ENCODE measurements around the gene FOXF1. TPM values are rescaled to one million over a fixed set of nuclear protein-coding genes. Genes with fewer than 3 reads are reported as not detected.

The FOXF1 gene
- total RNA-seq, 1 experiment from 2014 or later: 0.10 TPM

GRCh38 chr16:86507173-86508027 lies 2.9 kb upstream of the FOXF1 start:
- CTCF ChIA-PET: no interaction called here
- no peak for TF ChIP-seq POLR2AphosphoS5 (IDR thresholded peaks at IDR 0.05; ENCODE audit: low read depth, low read length)
- no peak for TF ChIP-seq REST (IDR thresholded peaks at IDR 0.05; ENCODE audit: insufficient read depth in 1 of 2, low read depth in 2 of 2, low read length in 1 of 2)
- TF ChIP-seq CTCF (IDR thresholded peaks at IDR 0.05): no peak
- no peak for TF ChIP-seq TCF7L2 (IDR thresholded peaks at IDR 0.05; ENCODE audit: low read depth, low read length)
- no peak for TF ChIP-seq SIN3A (IDR thresholded peaks at IDR 0.05; ENCODE audit: borderline replicate concordance, insufficient read depth, low read depth, low read length)
- Histone ChIP-seq H3K9me3 (ENCODE audit: control insufficient read depth, insufficient read depth, low read depth, low read length) (no peaks in the 10 kb centered on the region), H3K4me1 (ENCODE audit: control insufficient read depth, insufficient read depth, low read length) (no peaks in the 10 kb centered on the region), H3K36me3 (ENCODE audit: control insufficient read depth, insufficient read depth, low read length) (peaks cover 4% of the 10 kb centered on the region; the same call in 1 of the 2 replicates), H3K27ac (ENCODE audit: low read length) (no peak overlapping the region), H3K4me3 (ENCODE audit: low read depth in 2 of 2, low read length in 2 of 2) (no peak overlapping the region), H3K27me3 (ENCODE audit: control insufficient read depth, insufficient read depth, low read length) (peaks cover 35% of the 10 kb centered on the region)
- DNase-seq (ENCODE audit: low read depth, low spot score) (no peak), ATAC-seq (no peak)
- BruUV-seq (replicated peaks): no TSS peak
- intact Hi-C loops (cut with micrococcal nuclease; ENCODE audit: unreplicated experiment) (no loop called here), in situ Hi-C loops (cut with HindIII; ENCODE audit: low pct_unique_long_range_greater_than_20kb, low sequenced_read_pairs) (no loop called here)
- POLR2A ChIA-PET: no interaction called here

- TF ChIP-seq POLR2AphosphoS5 (IDR thresholded peaks at IDR 0.05; ENCODE audit: low read depth, low read length): no peak
- TF ChIP-seq CTCF (IDR thresholded peaks at IDR 0.05): no peak
- no peak for TF ChIP-seq SIN3A (IDR thresholded peaks at IDR 0.05; ENCODE audit: borderline replicate concordance, insufficient read depth, low read depth, low read length)
- no peak for TF ChIP-seq TCF7L2 (IDR thresholded peaks at IDR 0.05; ENCODE audit: low read depth, low read length)
- no peak for TF ChIP-seq REST (IDR thresholded peaks at IDR 0.05; ENCODE audit: insufficient read depth in 1 of 2, low read depth in 2 of 2, low read length in 1 of 2)
- BruUV-seq (replicated peaks): no TSS peak
- no peak overlapping the region for H3K27ac ChIP-seq (ENCODE audit: low read length)
- no peaks in the 10 kb centered on the region for H3K4me1 ChIP-seq (ENCODE audit: control insufficient read depth, insufficient read depth, low read length)
- CTCF ChIA-PET: no interaction called here
- no peaks in the 10 kb centered on the region for H3K9me3 ChIP-seq (ENCODE audit: control insufficient read depth, insufficient read depth, low read depth, low read length)
- intact Hi-C loops (cut with micrococcal nuclease; ENCODE audit: unreplicated experiment): no loop called here
- H3K4me3 ChIP-seq (ENCODE audit: low read depth in 2 of 2, low read length in 2 of 2): no peak overlapping the region
- DNase-seq (ENCODE audit: low read depth, low spot score) (no peak), ATAC-seq (no peak)
- POLR2A ChIA-PET: no interaction called here
- in situ Hi-C loops (cut with HindIII; ENCODE audit: low pct_unique_long_range_greater_than_20kb, low sequenced_read_pairs): no loop called here
- H3K27me3 ChIP-seq (ENCODE audit: control insufficient read depth, insufficient read depth, low read length): peaks cover 26% of the 10 kb centered on the region
- H3K36me3 ChIP-seq (ENCODE audit: control insufficient read depth, insufficient read depth, low read length): peaks cover 4% of the 10 kb centered on the region; the same call in 1 of the 2 replicates
Measured at GRCh38 chr16:86508028-86508946, 2.0 kb upstream of the FOXF1 start.

Measured in Panc1 (cell line).